Ectodermal cell (in vitro differentiated cells): ENCODE data around the gene GPAT3.
"Not testable (repeated sequence)": the region's sequence is repeated elsewhere in the genome, so short reads cannot be mapped to it uniquely, and the experiment has no call there.

Experiments used
- H3K27ac ChIP-seq: 2 replicates; pipeline ENCODE4 v1.7.0; 2013; ENCODE audit warnings: mild to moderate bottlenecking, low read depth, low read length; ENCODE audit not compliant: insufficient read depth, poor library complexity, severe bottlenecking
- H3K27me3 ChIP-seq: 2 replicates; pipeline ENCODE4 v1.7.0; 2013; ENCODE audit warnings: mild to moderate bottlenecking, low read length; ENCODE audit not compliant: insufficient read depth, control insufficient read depth, poor library complexity, severe bottlenecking
- H3K36me3 ChIP-seq: one replicate; pipeline ENCODE4 v1.7.0; 2013; ENCODE audit warnings: low read length; ENCODE audit not compliant: control insufficient read depth, insufficient read depth
- H3K4me1 ChIP-seq: one replicate; pipeline ENCODE4 v1.7.0; 2013; ENCODE audit warnings: low read length; ENCODE audit not compliant: control insufficient read depth, insufficient read depth
- H3K4me3 ChIP-seq: 2 replicates; pipeline ENCODE4 v1.7.0; 2013; ENCODE audit warnings: low read depth, low read length, control low read depth; ENCODE audit not compliant: insufficient read depth
- H3K9me3 ChIP-seq: 2 replicates; pipeline ENCODE4 v1.7.0; 2013; ENCODE audit warnings: mild to moderate bottlenecking, low read length, moderate library complexity; ENCODE audit not compliant: control insufficient read depth
- WGBS, 2 experiments: methylation state at CpG; one replicate each; pipeline ENCODE4 v1.1.7; 2013; ENCODE audit warnings: missing lambda C conversion rate in 2 of 2; 5-methylcytosine and 5-hydroxymethylcytosine counted together

GPAT3 gene

GRCh38 chr4:83569429-83569828 lies 33.5 kb downstream of the GPAT3 start:
- 85 to 93% methylated on average over 3 to 4 of the region's 4 CpGs for WGBS, 2 experiments
- no peak overlapping the region for H3K4me3 ChIP-seq

DNA sequence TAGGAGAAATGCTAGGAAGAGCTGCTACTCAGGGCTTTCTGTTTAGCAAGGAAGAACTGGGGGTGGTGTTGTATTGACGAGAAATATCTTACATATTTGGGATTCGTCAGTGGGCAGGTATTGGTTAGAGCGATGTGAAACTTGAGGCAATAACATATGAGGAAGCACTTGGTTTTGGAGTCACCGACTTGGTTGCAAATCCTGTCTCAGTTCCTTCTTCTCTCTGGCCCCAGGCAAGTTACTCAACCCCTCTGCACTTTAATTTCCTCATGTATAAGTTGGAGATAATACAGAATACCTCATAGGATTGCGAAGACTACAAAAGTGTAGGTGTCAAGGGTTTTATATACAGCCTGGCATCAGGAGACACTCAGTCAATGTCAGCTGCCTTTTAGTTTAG lies 34.1 kb downstream of the GPAT3 start:
- Histone ChIP-seq H3K4me1 (no peaks in the 10 kb centered on the region), H3K36me3 (no peaks in the 10 kb centered on the region), H3K4me3 (no peak overlapping the region), H3K27ac (no peak overlapping the region), H3K27me3 (no peaks in the 10 kb centered on the region), H3K9me3 (no peaks in the 10 kb centered on the region)
- 93 to 94% methylated on average over 5 of the region's 5 CpGs for WGBS, 2 experiments

More at GRCh38 chr4:83569429-83569828, 33.5 kb downstream of the GPAT3 start:
- Histone ChIP-seq H3K27ac (no peak overlapping the region), H3K27me3 (no peaks in the 10 kb centered on the region), H3K36me3 (no peaks in the 10 kb centered on the region), H3K9me3 (no peaks in the 10 kb centered on the region), H3K4me1 (no peaks in the 10 kb centered on the region)

DNA sequence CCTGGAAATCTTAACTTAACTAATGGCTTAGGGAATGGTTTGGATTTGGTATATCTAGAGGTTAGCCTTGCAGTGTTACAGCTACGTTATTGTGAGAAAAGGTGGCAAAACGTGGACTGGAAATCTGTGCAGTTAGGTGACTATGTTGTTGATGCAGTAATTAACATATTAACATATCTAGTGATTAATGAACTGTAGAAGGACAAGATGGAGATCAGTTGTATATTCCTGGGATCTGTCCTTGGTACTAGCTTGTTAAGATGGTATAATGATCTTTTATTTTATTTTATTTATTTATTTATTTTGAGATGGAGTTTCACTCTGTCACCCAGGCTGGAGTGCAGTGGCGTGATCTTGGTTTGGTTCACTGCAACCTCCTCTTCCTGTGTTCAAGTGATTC lies 36.9 kb downstream of the GPAT3 start:
- no peaks in the 10 kb centered on the region for H3K4me1 ChIP-seq
- 86 to 95% methylated on average over 3 of the region's 3 CpGs for WGBS, 2 experiments

DNA sequence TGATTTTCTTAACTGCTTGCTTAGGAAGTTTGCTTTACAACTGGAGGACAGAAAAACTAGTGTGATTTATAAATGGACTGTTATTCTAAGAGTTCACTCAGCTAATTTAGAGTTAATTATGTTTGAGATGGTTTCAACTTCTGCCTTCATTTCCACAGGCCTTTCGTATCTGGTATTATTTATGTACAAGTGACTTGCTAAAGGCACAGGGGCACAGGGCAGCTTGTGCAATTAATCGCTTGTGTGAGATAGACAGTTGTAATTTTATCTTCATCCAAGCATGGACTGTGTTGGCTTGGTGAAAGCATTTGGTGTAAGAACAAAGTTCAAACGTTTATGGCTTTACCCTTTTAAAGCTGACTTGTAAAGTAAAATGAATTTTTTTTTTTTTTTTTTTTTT lies 38.3 kb downstream of the GPAT3 start:
- no peaks in the 10 kb centered on the region for H3K9me3 ChIP-seq
- H3K27me3 ChIP-seq, result no peaks in the 10 kb centered on the region
- H3K27ac ChIP-seq, result no peak overlapping the region
- H3K36me3 ChIP-seq, result no peaks in the 10 kb centered on the region
- H3K4me1 ChIP-seq, result no peaks in the 10 kb centered on the region
- H3K4me3 ChIP-seq, result no peak overlapping the region
- WGBS, 2 experiments, result 92 to 95% methylated on average over 2 of the region's 3 CpGs

More for the DNA sequence above, 36.9 kb downstream of the GPAT3 start:
- Histone ChIP-seq H3K9me3 (no peaks in the 10 kb centered on the region), H3K27me3 (no peaks in the 10 kb centered on the region), H3K36me3 (no peaks in the 10 kb centered on the region), H3K27ac (no peak overlapping the region), H3K4me3 (no peak overlapping the region)

GRCh38 chr4:83576237-83576636 lies 40.3 kb downstream of the GPAT3 start:
- H3K4me1 ChIP-seq, result not testable (repeated sequence)

GRCh38 chr4:83581411-83582288 lies 45.7 kb downstream of the GPAT3 start:
- H3K36me3 ChIP-seq, result no peaks in the 10 kb centered on the region
- H3K9me3 ChIP-seq, result no peaks in the 10 kb centered on the region
- 95 to 96% methylated on average over 10 of the region's 10 CpGs for WGBS, 2 experiments
- H3K27ac ChIP-seq, result no peak overlapping the region
- H3K27me3 ChIP-seq, result no peaks in the 10 kb centered on the region
- H3K4me1 ChIP-seq, result no peaks in the 10 kb centered on the region
- H3K4me3 ChIP-seq, result no peak overlapping the region

More at GRCh38 chr4:83576237-83576636, 40.3 kb downstream of the GPAT3 start:
- H3K36me3 ChIP-seq, H3K27ac ChIP-seq, H3K27me3 ChIP-seq, H3K9me3 ChIP-seq, H3K4me3 ChIP-seq: not testable (repeated sequence)
- WGBS, 2 experiments, result 86 to 94% methylated on average over 3 of the region's 3 CpGs

- Histone ChIP-seq H3K27ac (no peak overlapping the region), H3K27me3 (no peaks in the 10 kb centered on the region), H3K9me3 (no peaks in the 10 kb centered on the region), H3K4me1 (no peaks in the 10 kb centered on the region), H3K4me3 (no peak overlapping the region), H3K36me3 (no peaks in the 10 kb centered on the region)
- 90 to 96% methylated on average over 7 of the region's 7 CpGs for WGBS, 2 experiments
Observed at GRCh38 chr4:83582289-83582785, 46.4 kb downstream of the GPAT3 start.

GRCh38 chr4:83585982-83586508 lies 50.1 kb downstream of the GPAT3 start:
- 90 to 92% methylated on average over 6 of the region's 6 CpGs for WGBS, 2 experiments
- H3K9me3 ChIP-seq, result no peaks in the 10 kb centered on the region

DNA sequence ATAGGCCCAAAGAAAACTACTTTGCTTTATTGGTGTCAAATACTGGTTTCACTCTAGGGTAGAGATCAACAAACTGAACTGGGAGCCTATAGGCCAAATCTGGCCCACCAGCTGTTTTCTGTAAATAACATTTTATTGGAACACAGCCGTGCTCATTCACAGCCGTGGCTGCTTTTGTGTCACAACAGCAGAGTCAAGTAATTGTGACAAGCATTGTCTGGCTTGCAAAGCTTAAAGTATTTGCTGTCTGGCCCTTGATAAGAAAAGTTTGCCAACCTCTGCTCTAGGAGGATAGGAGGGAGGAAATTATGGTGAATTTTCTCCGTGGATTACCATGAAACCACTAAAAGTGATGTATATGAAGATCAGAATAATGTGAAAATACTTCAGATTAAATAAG lies 53.4 kb downstream of the GPAT3 start:
- Histone ChIP-seq H3K4me3 (no peak overlapping the region), H3K27ac (no peak overlapping the region), H3K4me1 (peaks cover 12% of the 10 kb centered on the region), H3K27me3 (no peaks in the 10 kb centered on the region), H3K36me3 (no peaks in the 10 kb centered on the region), H3K9me3 (no peaks in the 10 kb centered on the region)
- WGBS, 2 experiments, result 27 to 42% methylated on average over 3 of the region's 3 CpGs

More at GRCh38 chr4:83585982-83586508, 50.1 kb downstream of the GPAT3 start:
- no peak overlapping the region for H3K27ac ChIP-seq
- no peaks in the 10 kb centered on the region for H3K36me3 ChIP-seq
- H3K4me3 ChIP-seq, result no peak overlapping the region
- no peaks in the 10 kb centered on the region for H3K27me3 ChIP-seq
- peaks cover 12% of the 10 kb centered on the region for H3K4me1 ChIP-seq

- H3K27me3 ChIP-seq, result no peaks in the 10 kb centered on the region
- H3K36me3 ChIP-seq, result no peaks in the 10 kb centered on the region
- H3K27ac ChIP-seq, result no peak overlapping the region
- WGBS, 2 experiments, result 93 to 98% methylated on average over 2 to 3 of the region's 4 CpGs
- no peaks in the 10 kb centered on the region for H3K9me3 ChIP-seq
- no peak overlapping the region for H3K4me3 ChIP-seq
- H3K4me1 ChIP-seq, result peaks cover 12% of the 10 kb centered on the region
Observed at GRCh38 chr4:83591056-83591455, 55.1 kb downstream of the GPAT3 start.
